ENCODE measurements around the gene MLH1.

DNA sequence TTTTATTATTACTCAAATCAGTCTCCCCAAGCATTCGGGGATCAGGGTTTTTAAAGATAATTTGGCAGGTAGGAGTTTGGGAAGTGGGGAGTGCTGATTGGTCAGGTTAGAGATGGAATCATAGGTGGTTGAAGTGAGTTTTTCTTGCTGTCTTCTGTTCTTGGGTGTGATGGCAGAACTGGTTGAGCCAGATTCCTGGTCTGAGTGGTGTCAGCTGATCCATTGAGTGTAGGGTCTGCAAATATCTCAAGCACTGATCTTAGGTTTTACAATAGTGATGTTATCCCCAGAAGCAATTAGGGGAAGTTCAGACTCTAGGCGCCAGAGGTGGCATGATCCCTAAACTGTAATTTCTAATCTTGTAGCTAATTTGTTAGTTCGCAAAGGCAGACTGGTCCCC lies 27.9 kb upstream of the MLH1 start:
- TF ChIP-seq, protein P1, sequence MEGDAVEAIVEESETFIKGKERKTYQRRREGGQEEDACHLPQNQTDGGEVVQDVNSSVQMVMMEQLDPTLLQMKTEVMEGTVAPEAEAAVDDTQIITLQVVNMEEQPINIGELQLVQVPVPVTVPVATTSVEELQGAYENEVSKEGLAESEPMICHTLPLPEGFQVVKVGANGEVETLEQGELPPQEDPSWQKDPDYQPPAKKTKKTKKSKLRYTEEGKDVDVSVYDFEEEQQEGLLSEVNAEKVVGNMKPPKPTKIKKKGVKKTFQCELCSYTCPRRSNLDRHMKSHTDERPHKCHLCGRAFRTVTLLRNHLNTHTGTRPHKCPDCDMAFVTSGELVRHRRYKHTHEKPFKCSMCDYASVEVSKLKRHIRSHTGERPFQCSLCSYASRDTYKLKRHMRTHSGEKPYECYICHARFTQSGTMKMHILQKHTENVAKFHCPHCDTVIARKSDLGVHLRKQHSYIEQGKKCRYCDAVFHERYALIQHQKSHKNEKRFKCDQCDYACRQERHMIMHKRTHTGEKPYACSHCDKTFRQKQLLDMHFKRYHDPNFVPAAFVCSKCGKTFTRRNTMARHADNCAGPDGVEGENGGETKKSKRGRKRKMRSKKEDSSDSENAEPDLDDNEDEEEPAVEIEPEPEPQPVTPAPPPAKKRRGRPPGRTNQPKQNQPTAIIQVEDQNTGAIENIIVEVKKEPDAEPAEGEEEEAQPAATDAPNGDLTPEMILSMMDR (IDR thresholded peaks at IDR 0.05 in 8 of 11, conservative IDR thresholded peaks at IDR 0.05 in 3 of 11), result no peak
- TF ChIP-seq POLR2A (IDR thresholded peaks at IDR 0.05), result no peak
- TF ChIP-seq POLR2AphosphoS5 (IDR thresholded peaks at IDR 0.05), result no peak

All from spleen (tissue), 7 donors.